ENCODE data around the gene CPNE5.

DNA sequence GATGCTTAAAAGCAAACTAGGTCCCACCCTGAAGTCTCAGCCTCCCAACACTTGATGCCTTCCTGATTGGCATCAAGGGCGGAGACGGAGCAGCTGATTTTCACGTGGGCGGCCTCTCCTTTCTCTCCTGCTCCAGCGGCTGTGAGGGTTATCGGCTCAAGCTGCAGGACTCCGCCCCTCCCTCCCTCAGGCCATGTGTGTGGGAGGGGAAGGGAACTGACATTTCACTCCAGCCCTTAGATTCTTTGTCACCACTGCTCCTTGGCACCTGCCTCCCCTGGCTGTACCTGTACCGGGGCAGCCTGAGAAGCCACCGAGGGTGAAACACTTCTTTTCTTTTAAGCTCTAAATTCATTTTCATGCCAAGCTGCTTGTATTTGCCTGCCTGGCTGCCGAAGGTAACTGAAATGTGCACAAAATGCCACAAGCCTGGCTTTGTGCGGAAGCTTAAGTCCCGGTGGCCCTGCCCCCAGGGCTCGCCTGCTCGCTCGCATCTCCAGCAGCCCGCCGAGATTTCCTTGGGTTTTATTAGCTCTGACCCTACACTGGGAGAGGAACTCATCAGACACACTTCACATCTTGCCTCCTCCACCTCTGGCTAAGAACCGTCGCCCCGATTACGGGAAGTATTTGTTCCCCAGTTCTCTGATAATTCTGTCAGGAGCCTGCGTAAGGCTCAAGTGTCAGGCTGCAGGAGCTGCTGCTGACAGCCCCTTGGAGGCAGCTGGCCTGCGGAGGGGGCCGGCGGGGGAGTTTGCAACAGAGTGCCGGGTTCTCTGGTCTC, 9.6 kb upstream of the CPNE5 start:
- no peak for TF ChIP-seq CTCF (IDR thresholded peaks at IDR 0.05; ENCODE audit: low read depth, low read length)
- TF ChIP-seq EZH2phosphoT487 (IDR thresholded peaks at IDR 0.05; ENCODE audit: low read depth): no peak

Measured in OCI-LY3 (cell line).